Omental fat pad (tissue), 4 donors: ENCODE data around the gene OSBPL6. TPM values are rescaled to one million over a fixed set of nuclear protein-coding genes. Genes with fewer than 3 reads are reported as not detected.

Experiments
- ATAC-seq: fragments of 150-250 bp; one replicate; pipeline ENCODE4 v1.9.1; 2016; ENCODE audit warnings: mild to moderate bottlenecking, moderate library complexity; ENCODE audit not compliant: low FRiP score
- DNase-seq: peaks from one replicate; pipeline ENCODE4 v3.0.0-alpha.2; 2019; ENCODE audit warnings: low spot score
- total RNA-seq, 4 donors: library from RNA; depleted of rRNA; stranded (reverse); fragments of >200 nt; gene quantifications; one replicate each; pipeline ENCODE4 v1.1.0, GENCODE V29; 2016
- TF ChIP-seq, protein P1 (sequence below), 3 donors: fragments of 450-650 bp; IDR thresholded peaks; one replicate each; pipeline ENCODE4 v1.5.1; 2016 to 2017; ENCODE audit warnings: antibody characterized with exemption in 3 of 3, mild to moderate bottlenecking in 3 of 3, moderate library complexity in 2 of 3

Gene OSBPL6
- total RNA-seq, 4 donors from 2014 or later = 1.1 to 2.0 (median 1.6) TPM

DNA sequence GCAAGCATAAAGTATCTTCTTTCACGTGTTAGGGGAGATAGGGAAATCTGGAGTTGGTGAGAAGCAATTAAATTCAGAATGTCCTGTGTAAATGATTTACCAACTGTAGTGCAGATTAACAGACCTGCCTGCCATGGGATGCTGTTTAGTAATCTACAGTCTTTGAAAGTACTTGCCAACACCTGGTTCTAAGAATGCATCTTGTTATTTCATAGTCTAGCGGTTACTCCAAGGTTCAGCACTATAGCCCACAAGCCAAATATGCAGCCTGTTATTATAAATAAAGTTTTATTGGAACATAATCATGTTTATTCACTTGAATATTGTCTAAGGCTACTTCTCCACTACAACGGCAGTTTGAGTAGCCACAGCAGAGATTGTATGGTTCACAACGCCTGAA, 100.8 kb downstream of the OSBPL6 start:
- ATAC-seq (no peak), DNase-seq (no peak)
- TF ChIP-seq, protein P1, sequence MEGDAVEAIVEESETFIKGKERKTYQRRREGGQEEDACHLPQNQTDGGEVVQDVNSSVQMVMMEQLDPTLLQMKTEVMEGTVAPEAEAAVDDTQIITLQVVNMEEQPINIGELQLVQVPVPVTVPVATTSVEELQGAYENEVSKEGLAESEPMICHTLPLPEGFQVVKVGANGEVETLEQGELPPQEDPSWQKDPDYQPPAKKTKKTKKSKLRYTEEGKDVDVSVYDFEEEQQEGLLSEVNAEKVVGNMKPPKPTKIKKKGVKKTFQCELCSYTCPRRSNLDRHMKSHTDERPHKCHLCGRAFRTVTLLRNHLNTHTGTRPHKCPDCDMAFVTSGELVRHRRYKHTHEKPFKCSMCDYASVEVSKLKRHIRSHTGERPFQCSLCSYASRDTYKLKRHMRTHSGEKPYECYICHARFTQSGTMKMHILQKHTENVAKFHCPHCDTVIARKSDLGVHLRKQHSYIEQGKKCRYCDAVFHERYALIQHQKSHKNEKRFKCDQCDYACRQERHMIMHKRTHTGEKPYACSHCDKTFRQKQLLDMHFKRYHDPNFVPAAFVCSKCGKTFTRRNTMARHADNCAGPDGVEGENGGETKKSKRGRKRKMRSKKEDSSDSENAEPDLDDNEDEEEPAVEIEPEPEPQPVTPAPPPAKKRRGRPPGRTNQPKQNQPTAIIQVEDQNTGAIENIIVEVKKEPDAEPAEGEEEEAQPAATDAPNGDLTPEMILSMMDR (IDR thresholded peaks at IDR 0.05) = no peak

DNA sequence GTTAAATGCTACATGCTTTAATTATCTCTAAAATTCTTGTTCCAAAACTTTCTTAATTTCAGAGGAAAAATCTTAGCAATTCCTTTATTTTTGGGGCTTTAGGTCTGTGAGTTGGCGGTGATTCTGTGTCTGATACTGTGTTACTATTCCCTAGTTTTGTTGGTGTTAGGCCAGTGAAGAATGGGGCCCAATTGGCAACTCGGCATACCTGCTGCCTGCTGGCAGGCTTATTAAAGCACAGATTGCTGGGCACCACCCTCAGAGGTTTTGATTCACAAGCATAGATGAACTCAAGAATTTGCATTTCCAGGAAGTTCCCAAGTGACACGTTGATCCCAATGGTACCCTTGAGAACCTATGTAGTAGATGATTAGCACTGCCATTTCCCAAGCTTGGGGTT, 101.6 kb downstream of the OSBPL6 start:
- TF ChIP-seq, protein P1 (IDR thresholded peaks at IDR 0.05) = no peak
- DNase-seq (no peak), ATAC-seq (no peak)

GRCh38 chr2:178296394-178297090, 102.2 kb downstream of the OSBPL6 start:
- DNase-seq = no peak
- TF ChIP-seq, protein P1 (IDR thresholded peaks at IDR 0.05) = no peak
- ATAC-seq = no peak

DNA sequence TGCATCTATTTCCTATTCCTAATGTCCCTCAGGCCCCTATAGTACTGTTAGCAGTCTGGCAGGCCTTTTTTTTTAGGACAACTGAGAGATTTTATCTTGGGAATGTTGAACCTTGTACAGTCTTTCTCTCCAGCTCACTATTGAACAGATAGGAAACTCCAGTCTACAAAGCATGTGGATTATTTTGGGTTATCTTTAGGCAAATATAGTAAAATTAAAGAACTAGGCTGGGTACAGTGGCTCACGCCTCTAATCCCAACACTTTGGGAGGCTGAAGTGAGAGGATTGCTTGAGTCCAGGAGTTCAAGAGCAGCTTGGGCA, 102.7 kb downstream of the OSBPL6 start:
- DNase-seq (no peak), ATAC-seq (no peak)
- TF ChIP-seq, protein P1 (IDR thresholded peaks at IDR 0.05) = no peak

- ATAC-seq (peak; percentile 89), DNase-seq (no peak)
- TF ChIP-seq, protein P1 (IDR thresholded peaks at IDR 0.05) = no peak
Measured at GRCh38 chr2:178298785-178299212, 104.5 kb downstream of the OSBPL6 start.

DNA sequence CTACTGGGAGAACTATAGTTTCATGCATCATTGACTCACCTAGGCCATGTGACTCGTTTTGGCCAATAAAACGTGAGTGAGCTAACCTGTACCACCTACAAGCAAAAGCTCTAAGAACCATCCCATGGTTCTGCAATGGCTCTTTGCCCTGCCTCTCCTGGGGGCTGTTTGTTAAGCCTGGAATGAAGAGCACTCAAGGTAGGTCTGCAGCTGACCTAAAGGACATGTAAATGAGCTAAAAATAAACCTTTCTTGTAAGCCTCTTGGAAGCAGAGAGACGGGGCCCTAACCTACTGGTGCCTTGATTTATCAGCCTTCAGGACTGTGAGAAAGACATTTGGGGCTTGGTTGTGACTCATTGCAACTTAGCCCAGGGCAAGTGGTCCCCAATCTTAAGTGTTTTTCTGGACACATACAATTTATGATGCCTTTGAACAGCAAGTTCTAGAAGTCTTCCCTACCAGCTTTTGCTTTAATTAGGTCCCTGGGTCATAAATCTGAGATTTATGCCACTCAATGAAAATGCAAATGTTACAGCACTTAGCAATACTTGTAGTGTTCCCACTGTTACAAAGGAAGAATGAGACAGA, 107.4 kb downstream of the OSBPL6 start:
- ATAC-seq (no peak), DNase-seq (no peak)
- TF ChIP-seq, protein P1 (IDR thresholded peaks at IDR 0.05) = no peak

DNA sequence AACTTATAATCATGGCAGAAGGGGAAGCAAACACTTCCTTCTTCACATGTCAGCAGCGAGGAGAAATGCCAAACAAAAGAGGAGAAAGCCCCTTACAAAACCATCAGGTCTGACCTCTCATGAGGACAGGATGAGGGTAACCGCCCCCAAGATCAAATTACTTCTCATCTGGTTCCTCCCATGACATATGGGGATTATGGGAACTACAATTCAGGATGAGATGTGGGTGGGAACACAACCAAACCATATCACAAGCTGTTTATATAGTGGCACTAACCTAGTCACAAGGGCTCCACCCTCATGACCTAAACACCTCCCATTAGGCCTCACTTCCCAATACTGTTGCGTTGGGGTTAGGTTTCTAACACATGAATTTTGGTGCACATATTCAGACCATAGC, 110.0 kb downstream of the OSBPL6 start:
- ATAC-seq = no peak
- no peak for DNase-seq
- TF ChIP-seq, protein P1 (IDR thresholded peaks at IDR 0.05) = no peak
